HG02678 (cell line): Measurements from ENCODE around the gene IGSF23.
"Not testable (repeated sequence)": the region's sequence is repeated elsewhere in the genome, so short reads cannot be mapped to it uniquely, and the experiment has no call there.

Experiments
- ATAC-seq: cut with Tn5 transposase; IDR thresholded peaks from one replicate; pipeline ENCODE4 v1.9.1; 2021; ENCODE audit warnings: mild to moderate bottlenecking, moderate library complexity; ENCODE audit not compliant: unreplicated experiment

The IGSF23 gene

DNA sequence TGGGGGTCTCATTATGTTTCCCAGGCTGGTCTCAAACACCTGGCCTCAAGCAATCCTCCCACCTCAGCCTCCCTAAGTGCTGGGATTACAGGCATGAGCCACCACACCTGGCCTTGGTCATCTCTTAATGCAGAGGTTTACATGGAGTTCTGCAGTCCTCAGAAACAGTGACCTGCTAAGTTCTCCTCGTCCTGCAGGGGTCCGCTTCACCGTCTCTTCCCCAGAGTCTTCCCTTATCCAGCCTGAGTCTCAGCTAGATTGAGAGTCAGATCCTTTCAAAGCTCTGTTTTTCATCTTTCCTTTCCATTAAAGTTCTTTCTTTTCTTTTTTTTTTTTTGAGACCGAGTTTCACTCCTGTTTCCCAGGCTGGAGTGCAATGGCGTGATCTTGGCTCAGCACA, 2.9 kb upstream of the IGSF23 start:
- ATAC-seq = not testable (repeated sequence)

DNA sequence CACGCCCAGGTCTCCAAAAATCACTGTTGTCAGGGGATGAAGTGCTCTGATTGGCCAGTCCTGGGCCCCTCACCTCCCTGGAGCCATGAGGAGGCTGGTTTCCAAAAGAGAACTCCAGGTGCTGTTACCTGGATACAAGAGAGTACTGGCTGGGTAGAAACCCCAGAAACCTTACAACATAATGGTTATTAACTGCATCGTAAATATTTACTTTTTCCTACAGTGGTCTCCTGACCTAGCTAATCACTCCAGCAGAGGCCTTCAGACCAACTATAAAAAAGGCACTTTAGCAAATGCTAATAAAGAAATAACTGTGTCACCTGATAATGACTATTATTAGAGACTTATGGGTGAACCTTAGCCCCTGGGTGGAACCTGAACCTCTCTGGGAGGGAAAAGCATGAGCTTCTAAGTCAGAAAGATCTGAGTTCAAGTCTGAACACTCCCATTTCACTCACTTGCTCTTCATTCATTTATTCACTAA, 1.5 kb upstream of the IGSF23 start:
- no peak for ATAC-seq

DNA sequence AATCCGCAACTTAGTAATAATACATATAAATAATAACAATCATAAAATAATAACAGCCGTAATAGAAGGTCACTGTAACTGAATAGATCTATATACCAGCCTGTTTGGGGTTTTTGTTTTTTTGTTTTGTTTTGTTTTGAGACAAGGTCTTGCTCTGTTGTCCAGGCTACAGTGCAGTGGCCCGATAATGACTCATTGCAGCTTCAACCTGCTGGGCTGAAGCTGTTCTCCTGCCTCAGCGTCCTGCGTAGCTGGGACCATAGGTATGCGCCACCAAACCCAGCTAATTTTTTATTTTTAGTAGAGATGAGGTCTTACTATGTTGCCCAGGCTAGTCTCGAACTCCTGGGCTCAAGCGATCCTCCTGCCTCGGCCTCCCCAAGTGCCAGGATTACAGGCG, 950 bp downstream of the IGSF23 start:
- ATAC-seq = no peak

DNA sequence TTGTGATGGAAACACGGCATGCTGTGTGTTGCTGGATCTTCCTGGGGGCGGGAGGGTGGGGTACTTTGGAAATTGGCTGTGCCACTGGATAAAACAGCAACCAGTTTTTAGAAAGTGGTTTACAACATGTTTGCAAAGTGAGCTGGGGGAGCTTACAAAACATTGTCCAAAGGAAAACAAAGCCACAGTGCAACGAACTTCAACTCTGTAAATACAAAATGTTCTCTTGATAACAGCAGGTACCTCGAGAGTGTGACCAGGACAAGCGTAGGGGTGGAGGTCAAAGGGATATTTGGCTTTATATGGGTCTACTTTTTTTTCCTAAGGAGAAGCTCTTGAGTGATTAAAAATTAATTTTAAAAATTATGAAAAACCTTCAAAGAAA, 2.5 kb downstream of the IGSF23 start:
- ATAC-seq = no peak

DNA sequence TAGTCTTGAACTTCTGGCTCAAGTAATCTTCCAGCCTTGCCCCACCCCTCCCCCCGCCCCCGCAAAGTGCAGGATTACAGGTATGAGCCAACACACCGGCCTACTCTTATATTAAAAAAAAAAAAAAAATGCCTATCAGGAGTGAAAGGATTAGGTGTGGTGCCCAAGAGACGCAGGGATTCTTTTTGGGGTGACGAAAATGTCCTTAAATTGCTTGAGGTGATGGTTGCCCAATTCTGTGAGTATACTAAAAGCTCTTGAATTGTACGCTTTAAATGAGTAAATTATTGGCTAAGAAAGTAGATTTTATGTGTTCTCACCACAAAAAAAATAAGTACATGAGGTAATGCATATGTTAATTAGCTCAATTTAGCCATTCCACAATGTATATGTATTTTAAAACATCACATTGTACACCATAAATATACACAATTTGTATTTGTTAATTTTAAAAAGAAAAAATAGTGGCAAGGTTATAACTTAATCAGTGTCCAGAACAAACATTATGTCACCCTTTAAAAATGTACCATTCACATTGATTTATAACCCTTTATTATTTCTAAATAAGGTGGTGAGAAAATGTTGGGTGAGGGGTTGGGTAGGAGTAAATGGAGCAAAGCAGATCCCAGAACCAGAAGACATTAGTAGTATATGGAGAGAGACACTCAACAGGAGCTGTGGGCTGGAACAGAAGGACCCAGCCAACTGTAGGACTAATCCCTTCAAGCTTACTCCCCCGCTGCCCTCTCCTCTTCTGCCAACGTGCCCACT, 3.9 kb downstream of the IGSF23 start:
- no peak for ATAC-seq

DNA sequence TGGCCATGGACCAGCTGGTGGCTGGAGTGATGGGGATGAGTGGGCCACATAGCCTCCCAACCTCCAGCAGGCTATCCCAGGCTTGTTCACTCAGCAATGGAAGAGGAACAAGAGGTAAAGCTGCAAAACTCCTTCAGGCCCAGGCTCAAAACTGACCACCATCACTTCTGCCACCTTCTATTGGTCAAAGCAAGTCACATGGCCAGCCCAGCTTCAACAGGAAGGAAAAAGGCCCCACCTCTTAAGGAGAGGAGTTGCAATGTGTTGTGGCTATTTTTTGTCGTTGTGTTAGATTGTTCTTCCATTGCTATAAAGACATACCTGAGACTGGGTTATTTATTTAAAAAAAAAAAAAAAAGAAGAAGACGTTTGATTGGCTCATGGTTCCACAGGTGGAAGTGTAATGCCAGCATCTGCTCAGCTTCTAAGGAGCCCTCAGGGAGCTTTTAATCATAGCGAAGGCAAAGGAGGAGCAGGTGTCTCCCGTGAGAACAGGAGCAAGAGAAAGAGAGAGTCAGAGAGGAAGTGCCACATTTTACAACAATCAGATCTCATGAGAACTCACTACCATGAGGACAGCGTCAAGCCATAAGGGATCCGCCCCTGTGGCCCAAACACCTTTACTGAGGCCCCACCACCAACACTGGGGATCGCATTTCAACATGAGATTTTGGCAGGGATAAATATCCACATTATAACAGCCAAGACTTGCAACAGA, 5.4 kb downstream of the IGSF23 start:
- no peak for ATAC-seq

DNA sequence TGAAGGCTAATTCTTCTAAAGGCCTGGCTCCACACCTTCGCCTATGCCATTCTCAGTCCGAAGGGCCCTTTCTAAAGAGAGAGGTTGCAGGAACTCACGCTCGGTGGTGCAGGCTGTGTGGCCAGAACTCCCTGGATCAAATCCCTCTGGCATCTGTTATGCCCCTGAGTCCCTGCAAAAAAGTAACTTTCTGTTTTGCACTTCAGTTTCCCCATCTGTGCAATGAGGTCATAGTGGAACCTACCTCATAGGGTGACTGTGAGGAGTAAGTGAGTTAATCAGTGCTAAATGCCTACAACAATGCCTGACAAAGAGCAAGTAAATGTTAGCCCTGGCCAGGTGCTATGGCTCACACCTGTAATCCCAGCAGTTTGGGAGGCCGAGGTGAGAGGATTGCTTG, 7.3 kb downstream of the IGSF23 start:
- ATAC-seq = no peak

DNA sequence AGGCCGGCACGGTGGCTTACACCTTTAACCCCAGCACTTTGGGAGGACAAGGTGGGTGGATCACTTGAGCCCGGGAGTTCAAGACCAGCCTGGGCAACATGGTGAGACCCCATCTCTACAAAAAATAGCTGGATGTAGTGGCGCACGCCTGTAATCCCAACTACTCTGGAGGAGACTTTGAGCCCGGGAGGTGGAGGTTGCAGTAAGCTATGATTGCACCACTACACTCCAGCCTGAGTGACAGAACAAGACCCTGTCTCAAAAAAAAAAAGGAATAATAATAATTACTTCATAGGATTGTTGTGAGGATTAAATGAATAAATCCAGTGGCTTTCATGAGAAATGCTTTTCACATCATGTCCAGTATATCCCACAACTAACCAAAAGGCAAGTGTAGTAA, 8.0 kb downstream of the IGSF23 start:
- ATAC-seq = no peak

DNA sequence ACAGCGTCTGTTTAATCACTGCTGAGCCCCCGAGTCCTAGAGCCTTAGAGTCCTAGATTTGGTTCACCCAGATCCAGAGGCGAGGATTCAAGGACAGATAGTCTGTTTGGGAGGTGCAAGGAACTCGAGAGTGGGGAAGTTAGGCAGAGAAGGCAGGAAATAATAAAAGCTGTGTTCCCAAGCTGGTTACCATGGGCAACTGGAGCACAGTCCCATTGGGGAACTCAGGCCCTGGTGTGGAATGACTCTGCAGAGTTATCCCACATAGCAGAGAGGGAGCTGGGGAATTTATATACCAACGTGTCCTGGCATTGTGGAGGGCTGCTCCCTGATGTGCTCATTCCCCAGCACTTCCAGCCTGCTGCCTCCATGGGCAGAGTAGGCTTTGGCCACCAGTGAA, 9.7 kb downstream of the IGSF23 start:
- no peak for ATAC-seq

DNA sequence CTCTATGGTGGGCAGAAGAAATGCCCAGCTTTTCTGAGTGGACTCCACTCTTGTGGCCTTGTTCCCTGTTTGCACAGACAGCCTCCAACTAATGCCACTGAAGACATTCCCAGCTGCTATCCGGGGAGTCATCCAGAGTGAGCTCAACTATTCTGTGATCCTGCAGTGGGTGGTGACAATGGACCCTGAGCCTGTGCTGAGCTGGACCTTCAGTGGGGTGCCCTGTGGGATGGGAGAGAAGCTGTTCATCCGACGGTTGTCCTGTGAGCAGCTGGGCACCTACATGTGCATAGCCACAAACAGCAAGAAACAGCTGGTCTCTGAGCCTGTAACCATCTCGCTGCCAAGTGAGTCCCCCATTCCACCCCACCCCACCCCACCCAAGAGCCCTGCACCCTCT, 10.3 kb downstream of the IGSF23 start:
- no peak for ATAC-seq

DNA sequence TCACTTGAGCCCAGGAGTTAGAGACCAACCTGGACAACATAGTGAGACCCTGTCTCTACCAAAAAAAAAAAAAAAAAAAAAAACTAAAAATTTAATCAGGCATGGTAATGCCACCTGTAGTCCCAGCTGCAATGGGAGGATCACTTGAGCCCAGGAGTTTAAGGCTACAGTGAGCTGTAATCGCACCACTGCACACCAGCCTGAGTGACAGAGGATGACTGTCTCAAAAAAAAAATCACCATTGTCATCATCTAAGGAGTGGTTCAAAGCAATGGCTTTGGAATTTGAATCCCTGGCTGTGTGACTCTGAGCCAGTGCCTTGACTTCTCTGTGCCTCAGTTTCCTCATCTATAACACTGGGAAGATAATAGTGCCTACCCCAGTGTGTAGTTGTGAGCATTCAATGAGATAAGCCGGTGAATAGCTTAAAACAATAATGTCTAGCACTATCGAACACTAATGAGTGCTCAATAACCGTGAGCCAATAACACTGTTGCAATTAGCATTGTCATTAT, 11.5 kb downstream of the IGSF23 start:
- ATAC-seq = no peak

DNA sequence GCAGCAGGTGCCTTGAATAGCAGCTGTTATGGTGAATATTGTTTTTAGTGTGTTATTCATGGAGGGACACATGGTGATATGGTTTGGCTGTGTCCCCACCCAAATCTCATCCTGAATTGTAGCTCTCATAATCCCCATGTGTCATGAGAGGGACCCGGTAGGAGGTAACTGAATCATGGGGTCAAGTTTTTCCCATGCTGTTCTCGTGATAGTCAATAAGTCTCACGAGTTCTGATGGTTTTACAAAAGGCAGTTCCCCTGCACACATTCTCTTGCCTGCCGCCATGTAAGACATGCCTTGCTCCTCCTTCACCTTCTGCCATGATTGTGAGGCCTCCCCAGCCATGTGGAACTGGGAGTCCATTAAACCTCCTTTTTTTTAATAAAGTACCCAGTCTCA, 12.3 kb downstream of the IGSF23 start:
- ATAC-seq = not testable (repeated sequence)

DNA sequence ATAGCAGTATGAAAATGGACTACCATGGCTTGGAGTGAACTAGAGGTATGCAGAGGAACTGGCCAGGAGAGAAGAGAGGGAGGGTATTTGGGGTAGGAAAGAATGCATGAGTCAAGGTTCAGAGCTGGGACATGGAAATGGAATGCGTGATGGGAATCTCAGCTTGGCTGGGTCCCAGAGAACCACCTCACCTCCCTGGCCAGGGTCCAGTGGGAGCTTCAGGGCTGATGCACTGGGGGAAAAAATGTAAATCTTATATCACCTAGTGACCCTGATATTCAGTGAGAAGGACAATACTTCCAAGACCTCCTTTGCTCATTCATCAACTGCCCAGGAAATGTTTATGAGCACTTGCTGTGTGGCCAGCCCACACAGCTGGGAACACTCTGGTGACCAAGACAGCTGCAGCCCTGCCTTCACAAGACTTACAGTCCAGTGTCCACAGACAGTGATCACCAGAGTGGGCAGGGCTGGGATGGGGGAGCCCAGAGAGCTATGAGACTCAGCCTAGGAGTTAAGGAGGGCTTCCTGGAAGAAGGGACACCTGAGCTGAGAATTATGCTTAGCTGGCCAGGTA, 12.8 kb downstream of the IGSF23 start:
- no peak for ATAC-seq

DNA sequence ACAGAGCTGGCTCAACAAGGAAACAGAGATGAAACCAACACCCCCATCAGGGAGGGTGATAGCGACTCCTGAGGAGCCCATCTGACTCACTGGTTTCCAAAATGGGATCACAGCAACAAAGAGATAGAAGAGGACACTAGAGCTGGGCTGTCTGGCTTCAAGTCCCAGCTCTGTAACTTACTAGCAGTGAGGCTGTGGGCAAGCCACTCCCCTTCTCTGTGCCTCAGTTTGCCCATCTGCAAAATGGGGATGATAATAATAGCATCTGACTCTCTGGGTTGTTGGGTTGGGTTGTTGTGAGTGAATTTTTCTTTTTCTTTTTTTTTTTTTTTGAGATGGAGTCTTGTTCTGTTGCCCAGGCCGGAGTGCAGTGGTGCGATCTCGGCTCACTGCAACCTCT, 14.3 kb downstream of the IGSF23 start:
- ATAC-seq = no peak

DNA sequence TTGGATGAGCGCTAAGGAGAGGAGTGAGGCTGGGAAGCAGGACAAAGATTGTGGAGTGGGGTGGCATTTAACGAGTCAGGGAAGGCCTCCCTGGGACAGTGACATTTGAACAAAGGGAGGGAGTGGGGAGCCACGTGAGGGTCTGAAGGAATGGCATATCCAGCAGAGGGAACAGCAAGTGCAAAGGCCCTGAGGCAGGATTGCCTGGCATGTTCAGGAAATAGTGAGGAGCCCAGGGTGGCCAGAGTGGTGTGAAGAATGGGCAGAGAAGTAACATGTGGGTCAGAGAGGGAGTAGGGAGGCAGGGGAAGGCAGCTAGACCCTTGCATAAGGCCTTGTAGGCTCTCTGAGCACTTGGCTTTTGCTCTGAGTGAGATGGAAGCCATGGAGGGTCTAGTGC, 15.4 kb downstream of the IGSF23 start:
- ATAC-seq = no peak

DNA sequence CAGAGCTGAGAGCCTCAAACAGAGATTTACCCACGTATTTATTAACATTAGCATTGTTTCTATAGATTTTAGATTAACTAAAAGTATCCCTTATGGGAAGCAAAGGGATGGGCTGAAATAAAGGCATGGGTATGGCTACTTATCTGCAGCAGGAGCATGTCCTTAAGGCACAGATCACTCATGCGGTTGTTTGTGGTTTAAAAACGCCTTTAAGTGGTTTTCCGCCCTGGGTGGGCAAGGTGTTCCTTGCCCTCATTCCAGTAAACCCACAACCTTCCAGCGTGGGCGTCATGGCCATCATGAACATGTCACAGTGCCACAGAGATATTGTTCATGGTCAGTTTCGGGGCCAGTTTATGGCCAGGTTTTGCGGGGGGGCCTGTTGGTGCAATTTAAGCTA, 18.2 kb downstream of the IGSF23 start:
- ATAC-seq = not testable (repeated sequence)

DNA sequence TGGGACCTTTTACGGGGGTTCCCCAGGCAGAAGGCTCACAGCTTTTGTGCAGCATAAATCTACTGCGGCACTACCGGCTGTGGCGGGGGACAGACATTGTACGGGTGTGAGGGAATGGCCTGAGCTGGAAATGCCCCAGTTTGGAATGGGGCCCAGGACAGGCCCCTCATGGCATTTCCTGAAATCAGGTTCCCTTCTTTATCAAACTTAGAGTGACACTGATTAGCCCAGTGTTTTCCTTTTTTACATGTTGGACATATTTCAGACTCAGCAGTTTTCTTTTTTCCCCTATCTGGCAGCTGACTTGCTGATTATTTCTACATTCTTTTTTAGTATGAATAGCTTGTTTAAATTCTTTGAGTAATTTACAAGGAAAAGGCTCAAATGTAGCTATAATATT, 20.7 kb downstream of the IGSF23 start:
- not testable (repeated sequence) for ATAC-seq

DNA sequence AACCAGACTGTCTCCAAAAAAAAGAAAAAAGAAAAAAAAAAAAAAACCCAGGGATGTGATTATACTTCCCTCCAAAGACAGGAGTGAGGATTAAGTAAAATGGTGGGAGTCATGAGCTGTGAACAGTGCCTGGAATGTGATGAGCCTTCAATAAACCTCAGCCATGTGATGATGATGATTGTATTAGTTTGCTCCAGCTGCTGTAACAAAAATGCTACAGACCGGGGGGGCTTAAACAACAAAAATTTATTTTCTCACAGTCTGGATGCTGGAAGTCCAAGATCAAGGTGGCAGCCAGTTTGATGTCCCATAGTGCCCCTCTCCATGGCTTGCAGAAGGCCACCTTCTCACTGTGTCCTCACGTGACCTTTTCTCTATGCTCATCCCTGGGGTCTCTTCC, 21.4 kb downstream of the IGSF23 start:
- ATAC-seq = no peak

DNA sequence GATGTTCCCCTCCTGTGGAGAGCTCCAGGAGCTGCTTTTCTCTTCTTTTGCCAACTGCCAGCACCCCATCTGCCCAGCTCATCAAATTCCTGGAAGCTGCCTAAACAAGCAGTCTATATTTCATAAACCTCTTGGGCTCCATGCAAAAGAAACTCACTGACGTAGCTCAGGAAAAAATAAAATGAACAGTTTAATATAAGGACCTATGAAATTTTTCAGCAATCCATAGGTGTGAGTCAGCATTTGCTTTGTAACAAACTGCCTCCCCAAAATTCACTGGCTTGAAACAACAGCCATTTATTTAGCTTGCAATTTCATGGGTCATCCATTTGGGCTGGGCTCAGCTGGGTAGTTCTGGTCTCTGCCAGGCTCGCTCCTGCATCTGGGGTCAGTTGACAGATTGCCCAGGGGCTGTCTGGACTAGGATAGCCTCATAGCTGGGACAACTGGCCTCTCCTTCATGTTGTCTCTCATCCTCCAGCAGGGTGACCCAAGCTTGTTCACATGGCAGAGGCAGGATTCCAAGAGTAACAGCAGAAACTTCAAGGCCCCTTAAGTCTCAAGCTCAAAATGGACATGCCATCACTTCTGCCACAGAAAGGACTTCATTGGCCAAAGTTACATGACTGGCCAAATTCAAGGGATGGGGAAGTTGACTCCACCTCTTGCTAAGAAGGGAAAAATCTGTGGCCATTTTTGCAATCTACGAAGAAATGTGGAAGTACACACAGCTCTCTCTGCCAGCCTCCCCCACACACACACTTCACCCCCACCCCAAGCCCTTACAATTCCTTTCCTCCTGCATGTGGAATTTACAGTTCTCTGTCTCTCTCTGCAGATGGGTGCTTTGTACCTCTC, 22.4 kb downstream of the IGSF23 start:
- no peak for ATAC-seq

DNA sequence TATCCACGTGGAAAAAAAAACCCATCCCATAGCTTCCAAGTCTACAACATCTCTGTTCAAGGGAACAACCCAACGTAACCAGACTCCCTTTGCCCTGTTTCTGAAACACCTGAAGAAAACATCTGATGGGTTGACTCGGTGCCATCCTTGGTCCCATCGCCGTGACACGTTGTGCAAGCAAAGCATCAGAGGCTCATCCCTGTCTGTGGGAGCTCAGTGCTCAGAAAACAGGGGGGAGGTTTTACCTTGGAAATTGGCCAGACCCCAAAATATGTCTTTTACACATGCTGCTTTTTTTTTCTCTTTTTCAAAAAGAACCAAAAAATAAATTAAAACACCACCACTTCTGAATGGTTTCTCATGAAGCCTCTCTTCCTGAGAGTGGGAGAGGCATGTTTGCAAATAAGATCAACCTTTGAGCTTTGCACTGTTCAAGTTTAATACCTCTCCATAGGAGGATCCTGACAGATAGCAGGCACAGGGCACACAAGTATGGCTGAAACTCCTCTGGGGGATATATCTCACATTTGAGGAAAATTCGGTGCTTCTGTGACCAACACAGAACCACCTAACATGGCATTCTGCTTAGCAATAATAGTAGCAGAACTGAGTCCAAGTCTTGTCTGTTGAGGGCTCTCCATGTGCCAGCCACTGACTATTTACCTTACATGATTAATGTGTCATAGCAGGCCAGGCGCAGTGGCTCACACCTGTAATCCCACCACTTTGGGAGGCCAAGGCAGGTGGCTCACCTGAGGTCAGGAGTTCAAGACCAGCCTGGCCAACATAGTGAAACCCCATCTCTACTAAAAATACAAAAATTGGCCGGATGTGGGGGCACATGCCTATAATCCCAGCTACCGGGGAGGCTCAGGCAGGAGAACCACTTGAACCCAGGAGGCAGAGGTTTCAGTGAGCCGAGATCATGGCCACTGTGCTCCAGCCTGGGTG, 23.4 kb downstream of the IGSF23 start:
- ATAC-seq = no peak
